HG02885 (cell line): ENCODE data around the gene ANKRD55.
"Not testable (repeated sequence)": the region's sequence is repeated elsewhere in the genome, so short reads cannot be mapped to it uniquely, and the experiment has no call there.

Source experiments
- ATAC-seq: cut with Tn5 transposase; IDR thresholded peaks from one replicate; pipeline ENCODE4 v1.9.1; 2021; ENCODE audit warnings: mild to moderate bottlenecking; ENCODE audit not compliant: unreplicated experiment, poor library complexity

ANKRD55 gene

DNA sequence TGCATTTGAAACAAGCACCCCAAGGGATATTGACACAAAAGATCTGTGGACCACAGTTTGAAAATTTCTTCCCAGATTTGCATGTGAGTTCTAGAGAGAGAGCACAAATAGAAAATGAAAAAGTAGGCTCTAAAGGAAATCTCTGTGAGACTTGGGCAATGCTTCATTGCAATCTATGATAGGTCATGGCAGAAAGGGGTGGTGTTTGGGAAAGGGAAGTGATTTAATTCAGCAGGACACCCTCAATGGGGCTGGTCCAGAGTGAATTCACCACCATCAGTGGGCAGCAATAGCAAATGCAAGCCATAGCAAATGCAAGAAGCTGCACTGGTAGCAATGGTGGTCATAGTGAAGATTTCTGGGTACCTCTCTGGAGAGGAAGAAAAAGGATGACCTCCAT is 58.1 kb downstream of the ANKRD55 start:
- ATAC-seq: no peak

DNA sequence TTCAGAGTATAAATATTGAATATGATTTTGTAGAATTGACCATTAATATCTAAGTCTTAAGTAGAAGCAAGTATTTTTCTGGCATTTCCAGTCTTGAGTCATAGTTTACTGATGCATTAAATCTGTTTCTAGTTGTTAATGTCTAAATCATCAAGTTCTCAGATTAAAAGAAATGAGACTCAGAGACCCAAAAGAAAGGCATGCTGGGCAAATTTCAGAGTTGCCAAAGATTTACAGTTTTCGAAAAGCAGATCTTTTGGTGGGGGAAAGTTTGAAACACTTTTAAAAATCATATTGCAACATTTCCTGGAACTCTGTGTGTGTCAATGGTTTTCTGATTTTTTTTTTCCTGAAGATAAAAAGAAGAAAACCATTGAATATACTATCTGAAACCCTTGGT is 60.9 kb downstream of the ANKRD55 start:
- ATAC-seq: no peak

DNA sequence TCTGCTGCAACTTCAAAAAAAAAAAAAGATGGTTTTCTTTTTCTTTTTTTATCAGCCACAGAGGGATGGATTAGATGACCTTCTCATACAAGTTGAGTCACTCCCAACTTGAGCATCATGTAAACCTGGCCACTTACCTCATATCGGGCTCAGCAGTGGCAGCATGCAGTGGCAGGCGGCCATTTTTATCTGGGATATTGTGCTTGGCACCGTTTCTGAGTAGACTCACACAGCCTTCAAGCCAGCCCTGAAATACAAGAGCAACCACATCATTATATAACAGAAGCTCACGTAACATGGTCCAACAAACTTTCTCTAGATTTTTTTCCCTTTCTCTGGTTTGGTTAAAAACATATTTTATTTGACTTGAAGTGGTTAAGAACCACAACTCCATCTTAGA is 62.6 kb downstream of the ANKRD55 start:
- ATAC-seq: no peak

DNA sequence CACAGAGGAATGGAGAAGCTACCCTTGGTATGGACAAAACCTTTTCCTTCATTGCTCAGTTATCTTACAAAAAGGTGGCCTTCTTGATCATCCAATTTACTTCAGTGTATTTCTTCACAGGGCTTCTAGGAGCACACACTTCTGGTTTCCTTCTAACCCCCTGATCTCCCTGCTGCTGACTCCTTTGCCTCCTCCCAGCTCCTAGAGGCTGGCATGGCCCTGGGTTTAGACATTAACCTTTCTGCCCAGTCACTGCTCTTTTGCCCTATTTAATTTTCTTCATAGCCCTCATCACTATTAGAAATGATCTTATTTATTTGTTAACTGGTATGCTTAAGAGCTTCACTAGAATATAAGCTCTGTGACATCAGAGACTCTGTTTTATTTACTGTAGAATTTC is 63.2 kb downstream of the ANKRD55 start:
- no peak for ATAC-seq

DNA sequence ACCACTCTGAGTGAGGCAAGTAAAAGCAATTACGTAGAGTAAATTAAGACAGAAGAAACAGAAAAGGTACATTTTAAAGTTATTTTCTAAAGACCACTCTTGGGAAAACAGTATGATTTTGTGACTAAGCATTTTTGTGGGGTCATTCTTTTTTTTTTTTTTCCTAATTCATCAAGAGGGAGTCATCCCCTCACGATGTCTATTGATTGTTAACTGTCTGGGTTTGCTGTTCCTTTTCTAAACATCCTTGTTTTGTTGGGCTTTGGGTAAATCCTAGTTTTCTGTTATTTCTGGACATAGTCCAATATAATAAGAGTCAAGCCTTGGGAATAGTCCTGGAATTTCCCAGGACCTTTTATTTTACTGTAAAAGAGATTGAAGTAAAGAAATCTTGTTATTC is 63.8 kb downstream of the ANKRD55 start:
- no peak for ATAC-seq

DNA sequence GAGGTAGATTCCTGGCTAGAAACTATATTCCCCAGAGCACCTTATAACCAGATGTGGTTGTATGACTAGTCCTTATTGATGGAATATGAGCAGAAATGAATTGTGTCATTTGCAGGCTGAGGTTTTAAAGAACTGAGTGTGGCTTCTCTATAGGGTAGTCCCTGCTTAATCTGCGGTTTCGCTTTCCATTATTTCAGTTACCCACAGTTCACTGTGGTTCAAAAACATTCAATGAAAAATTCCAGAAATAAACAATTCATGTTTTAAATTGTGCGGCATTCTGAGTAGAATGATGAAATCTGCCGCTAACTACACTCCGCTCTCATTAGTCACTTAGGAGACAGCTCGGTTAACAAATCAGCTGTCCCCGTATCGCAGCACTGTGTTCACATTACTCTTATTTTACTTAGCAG is 65.1 kb downstream of the ANKRD55 start:
- ATAC-seq: no peak

DNA sequence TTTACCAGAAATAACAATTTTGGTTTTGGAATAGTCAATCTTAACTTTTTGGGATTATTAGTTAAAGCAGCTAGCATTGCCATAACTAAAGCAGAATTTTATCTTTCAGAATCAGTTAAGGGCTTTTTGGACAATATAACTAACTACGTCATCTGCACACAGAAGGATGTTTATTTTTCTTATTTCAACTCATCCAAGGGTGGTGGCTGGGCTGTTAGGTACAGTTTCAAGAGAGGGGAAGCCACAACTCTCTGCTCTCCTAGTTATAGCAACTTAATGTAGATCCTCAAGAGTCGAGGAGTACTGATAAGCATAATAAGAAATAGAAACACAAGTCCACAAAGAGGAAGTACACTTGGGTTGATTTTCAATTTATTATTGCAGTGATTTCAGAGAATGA is 65.6 kb downstream of the ANKRD55 start:
- ATAC-seq: no peak

DNA sequence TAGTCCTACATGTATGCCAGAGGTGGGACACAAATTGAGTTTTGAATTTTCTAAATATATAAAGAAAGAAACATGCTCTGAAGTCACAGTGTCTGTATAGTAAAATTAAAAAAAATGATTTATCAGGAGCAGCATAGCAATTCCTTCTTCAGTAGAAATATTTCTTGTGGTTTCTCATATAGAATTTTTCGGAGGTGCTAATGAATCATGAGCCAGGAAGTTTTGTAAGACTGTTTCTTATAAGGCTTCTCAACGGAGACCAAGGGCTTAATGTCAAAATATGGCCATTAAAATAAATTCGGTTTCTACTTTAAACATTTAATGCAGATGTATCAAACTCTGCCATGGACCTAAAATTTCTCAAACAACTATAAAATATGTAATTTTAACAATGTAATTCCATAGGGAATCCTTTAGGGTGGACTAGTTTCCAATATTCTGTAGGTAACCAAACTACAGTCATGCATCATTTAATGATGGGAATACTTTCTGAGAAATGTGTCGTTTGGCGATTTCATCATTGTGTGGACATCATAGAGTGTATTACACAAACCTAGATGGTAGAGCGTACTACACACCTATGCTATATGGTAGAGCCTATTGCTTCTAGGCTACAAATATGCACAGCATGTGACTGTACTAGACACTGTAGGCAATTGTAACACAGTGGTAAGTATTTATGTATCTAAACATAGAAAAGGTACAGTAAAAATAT is 66.3 kb downstream of the ANKRD55 start:
- ATAC-seq: no peak

DNA sequence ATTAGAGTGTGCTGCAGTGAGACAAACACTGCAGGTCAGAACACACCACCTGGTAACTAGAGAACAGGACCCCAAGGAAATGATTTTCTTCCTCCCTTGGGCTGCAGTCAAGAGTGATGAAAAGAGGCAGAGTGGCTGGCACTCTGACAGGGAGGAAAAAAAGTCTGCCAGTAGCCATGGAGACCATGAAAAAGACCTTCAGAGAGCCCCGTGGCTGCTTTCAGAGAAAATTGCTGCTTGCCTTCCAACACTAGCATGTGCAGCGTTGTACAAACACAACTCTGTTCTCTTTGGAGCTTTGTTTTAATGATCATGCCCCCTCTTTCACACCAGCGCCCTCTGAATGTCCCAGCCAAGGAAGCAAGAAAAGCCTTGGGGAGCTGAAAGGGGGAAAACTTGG is 68.8 kb downstream of the ANKRD55 start:
- no peak for ATAC-seq

DNA sequence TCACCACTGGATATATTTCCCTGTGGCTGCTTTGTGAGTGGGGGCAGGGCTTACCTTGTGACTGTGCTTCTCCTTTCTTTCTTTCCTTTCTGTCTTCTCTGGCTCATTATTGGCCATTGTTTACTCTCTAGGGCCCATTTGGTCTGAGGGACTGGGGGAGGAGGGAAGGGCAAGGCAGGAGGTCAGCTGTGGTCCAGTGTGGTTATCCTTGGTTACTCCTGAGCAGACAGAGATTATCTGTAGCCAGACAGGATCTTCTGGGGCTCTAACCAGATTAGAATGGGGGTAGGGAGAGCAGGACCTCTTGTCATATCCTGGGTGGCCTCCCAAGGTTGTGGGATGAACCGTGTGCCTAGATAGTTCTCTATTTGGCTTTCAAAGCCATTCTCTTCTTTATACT is 71.2 kb downstream of the ANKRD55 start:
- no peak for ATAC-seq

DNA sequence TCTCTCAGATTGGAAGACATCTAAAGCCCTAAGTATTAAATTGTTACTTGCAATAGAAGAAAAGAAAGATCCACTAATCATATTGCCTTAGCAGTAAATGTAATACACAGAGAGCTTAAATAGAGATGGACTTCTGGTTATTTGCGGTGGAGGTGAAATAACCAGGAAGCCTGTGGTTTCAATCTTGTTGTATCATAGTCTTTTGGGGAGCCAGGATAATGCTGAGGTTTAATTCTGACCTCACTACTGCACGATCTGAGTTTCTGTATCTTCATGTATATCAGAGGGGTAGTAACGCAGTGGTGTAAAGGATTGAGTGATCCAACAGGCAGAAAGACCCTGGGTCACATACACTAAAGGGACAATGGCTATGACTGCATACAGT is 71.7 kb downstream of the ANKRD55 start:
- no peak for ATAC-seq

DNA sequence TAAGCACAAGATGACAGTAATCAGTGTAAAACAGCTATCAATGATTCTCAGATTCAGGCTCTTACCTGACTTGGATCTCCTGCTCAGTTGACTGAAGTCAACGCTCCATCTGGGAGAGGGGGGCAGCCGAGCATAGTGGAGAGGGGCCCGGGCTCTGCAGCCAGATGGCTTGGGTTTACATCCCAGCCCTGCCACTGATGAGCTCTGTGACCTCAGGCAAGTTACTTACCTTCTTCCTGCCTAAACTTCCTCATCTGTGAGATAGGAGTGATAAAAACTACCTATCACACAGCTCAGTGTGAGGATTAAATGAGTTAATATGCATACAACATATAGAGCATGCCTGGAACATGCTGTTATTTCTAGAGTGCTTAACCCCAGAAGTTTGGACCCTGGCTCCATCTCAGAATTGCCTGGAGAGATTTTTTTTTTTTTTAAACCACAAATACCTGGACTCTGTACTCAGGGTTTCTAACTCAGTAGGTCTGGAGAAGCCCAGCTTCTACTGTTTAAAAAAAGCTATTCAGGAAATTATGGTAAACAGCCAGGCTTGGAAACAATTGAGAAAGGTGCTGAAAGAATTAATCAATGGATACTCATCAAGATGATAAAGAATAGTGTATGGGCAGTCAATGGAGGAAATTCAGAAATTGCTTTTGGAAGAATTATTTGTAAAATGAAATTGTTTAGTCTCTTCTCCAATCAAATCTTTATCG is 72.2 kb downstream of the ANKRD55 start:
- ATAC-seq: no peak

DNA sequence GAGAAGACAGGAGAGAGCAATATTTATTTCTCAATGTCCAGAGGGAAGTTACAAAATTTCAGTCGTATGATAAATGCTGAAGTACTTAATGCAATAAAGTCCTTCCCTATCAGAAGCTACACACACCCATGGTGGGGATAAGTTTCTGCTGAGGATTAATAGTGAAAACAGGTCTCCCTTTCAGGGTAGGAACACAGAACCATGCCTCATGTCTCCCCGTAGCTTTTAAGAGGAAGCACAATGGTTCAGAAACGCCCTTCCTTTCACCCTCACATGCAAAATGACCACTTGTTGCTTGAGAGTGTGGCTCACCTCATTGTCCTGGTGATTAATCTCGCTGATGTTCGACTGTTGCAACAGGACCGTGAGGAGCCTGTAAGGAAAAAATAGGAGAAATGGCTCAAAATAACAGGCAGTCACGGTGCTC is 73.6 kb downstream of the ANKRD55 start:
- no peak for ATAC-seq

DNA sequence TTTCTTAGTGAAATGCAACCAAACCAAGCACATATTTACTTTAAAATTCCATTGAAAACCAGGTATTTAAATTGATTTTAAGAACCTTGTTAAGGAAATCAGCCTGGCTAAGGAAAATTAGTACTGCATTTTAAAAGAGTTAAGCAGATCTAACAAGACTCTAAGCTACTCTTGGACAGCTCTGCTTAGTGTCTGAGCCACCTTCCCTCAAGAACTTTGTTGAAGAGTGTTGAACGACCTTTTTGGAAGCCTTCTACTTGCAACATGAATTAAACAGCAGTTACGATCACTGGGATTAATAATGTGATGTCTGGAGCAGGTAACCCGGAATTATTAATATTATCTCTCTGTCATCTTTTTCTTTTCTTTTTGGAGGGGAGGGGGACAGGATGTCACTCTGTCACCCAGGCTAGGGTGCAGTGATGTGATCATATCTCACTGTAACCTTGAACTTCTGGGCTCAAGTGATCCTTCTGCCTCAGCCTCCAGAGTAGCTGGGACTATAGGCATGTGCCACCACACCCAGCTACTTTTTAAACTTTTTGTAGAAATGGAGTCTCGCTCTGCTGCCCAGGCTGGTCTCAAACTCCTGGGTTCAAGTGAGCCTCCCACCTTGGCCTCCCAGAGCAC is 74.7 kb downstream of the ANKRD55 start:
- ATAC-seq: no peak

DNA sequence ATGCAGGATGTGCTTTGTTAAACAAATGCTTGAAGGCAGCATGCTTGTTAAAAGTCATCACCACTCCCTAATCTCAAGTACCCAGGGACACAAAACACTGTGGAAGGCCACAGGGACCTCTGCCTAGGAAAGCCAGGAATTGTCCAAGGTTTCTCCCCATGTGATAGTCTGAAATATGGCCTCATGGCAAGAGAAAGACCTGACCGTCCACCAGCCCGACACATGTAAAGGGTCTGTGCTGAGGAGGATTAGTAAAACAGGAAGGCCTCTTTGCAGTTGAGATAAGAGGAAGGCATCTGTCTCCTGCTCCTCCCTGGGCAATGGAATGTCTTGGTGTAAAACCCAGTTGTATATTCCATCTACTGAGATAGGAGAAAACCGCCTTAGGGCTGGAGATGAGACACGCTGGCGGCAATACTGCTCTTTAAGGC is 75.9 kb downstream of the ANKRD55 start:
- not testable (repeated sequence) for ATAC-seq

DNA sequence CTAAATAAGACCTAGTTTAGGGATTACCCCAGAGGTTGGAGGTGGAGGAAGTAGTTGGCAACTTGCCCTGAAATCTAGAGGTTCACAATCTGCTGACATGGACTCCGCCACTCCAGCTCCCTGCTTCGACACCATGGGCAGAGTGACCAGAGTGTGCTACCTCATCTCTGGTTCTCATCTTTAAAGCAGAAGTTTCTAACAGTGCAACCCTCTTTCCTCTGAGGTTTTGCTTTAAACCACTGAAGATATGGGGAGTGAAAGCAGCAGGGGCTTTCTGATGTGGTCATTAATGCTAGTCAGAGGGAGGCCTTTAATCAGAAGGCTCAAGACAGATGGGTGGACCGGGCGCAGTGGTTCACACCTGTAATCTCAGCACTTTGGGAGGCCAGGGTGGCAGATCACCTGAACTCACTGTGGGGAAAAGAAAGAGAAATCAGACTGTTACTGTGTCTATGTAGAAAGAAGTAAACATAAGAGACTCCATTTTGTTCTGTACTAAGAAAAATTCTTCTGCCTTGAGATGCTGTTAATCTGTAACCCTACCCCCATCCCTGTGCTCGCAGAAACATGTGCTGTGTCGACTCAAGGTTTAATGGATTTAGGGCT is 76.4 kb downstream of the ANKRD55 start:
- ATAC-seq: peak; percentile 74

DNA sequence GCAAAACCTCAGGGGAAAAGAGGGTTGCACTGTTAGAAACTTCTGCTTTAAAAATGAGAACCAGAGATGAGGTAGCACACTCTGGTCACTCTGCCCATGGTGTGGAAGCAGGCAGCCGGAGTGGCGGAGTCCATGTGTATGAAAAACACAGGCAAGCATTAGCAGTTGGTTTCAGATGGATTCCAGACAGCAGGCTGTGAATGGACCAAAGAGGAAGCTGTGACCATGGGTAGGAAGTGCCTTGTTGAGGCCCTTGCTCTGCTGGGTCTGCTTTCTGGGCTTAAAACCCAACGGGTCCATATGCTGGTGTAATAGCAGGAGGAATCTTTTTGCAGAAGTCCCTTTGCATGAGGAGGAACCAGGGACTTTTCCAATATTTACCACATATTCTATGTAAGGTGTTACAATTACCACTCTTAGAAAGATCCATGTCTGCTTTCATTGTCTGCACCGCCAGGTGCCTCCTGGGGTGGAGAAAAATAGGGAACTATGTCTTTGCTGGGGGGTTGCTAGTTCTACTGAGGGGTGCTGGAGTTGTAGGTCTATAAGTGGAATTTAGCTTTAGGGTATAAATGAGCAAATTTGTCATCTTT is 77.0 kb downstream of the ANKRD55 start:
- peak; percentile 14 for ATAC-seq

DNA sequence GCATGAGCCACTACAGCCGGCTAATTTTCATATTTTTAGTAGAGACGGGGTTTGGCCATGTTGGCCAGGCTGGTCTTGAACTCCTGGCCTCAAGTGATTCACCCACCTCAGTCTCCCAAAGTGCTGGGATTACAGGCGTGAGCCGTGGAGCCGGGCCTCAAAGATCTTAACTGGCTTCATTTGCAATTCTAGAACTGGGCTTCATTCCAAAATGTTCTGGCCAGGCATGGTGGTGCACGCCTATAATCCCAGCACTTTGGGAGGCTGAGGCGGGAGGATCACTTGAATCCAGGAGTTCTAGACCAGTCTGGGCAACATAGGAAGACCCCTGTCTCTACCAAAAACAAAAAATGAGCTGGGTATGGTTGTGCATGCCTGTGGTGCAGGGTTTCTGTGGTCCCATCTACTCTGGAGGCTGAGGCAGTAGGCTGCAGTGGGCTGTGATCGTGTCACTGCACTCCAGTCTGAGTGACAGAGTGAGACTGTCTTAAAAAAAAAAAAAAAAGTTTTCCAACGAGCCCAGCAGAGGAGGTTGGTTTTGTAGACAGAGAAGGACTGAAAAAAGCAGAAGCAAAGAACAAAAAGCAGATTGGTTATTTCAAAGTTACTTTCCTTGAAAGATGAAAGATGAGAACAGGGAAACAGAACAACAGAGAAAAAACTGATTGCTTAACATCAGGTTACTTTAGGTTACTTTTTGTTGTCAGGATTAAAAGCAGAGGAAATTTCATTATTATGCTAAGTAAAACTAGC is 78.2 kb downstream of the ANKRD55 start:
- no peak for ATAC-seq

DNA sequence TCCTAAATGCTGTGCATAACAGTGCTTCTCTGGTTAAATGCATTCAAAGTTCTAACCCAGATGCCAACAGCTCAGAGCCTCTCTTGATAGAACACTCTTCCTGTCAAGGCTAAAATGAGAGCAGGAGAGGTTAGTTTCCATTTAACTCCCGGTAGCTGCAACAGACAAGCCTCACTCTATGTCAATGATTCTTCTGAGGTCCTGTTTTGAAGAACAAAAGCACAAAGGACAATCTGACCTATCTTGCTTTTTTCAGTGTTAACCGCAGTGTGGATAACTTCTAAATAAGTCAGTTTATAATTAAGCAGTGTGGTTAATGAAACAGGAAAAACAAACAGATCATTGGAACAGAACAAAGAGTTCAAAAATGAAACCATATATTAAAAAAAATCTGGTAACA is 80.7 kb downstream of the ANKRD55 start:
- ATAC-seq: no peak

DNA sequence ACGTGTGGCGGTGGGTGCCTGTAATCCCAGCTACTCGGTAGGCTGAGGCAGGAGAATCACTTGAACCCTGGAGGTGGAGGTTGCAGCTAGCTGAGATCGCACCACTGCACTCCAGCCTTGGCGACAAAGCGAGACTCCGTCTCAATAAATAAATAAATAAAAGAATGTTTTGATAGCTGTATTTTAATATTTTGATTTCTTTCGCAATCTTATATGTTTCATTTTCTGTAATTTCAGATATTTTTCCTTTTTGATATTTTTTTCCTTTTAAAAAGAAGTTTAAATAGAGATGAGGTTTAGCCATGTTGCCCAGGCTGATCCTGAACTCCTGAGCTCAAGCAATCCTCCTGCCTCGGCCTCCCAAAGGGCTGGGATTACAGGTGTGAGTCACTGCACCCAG is 82.4 kb downstream of the ANKRD55 start:
- not testable (repeated sequence) for ATAC-seq
